SK-N-SH (cell line): ENCODE data around the gene TGFB1I1. TPM values are rescaled to one million over a fixed set of nuclear protein-coding genes. Genes with fewer than 3 reads are reported as not detected.

Experiments
- CTCF ChIA-PET: fragments of 300-600, 350-600 bp; formaldehyde crosslinking; extraction: SDS; loops from one replicate; lab custom pipeline; 2021; lab: Yijun Ruan, JAX
- POLR2A ChIA-PET: fragments of 350-600 bp; sonication (Branson Sonifier 250); formaldehyde crosslinking; extraction: SDS; loops from one replicate; lab custom pipeline; 2020; ENCODE audit warnings: antibody characterized with exemption, inconsistent platforms; lab: Yijun Ruan, JAX
- DNase-seq: peaks from one replicate; pipeline ENCODE4 v3.0.0; 2012
- H2AFZ ChIP-seq: fragments of 200-600 bp; sonication (generic); 2 replicates; pipeline ENCODE4 v1.8.1; 2016; ENCODE audit warnings: antibody characterized with exemption, mild to moderate bottlenecking, low read depth
- H3F3A ChIP-seq: fragments of 200-600 bp; sonication (generic); replicated peaks from 2 replicates; pipeline ENCODE3; 2016; ENCODE audit warnings: antibody characterized with exemption, mild to moderate bottlenecking; ENCODE audit not compliant: insufficient read depth
- H3K27ac ChIP-seq, 2 experiments: fragments of 200-500 bp in 1 of 2; fragments of 200-600 bp in 1 of 2; sonication (Bioruptor generic) in 1 of 2; sonication (generic), shearing (Covaris generic) in 1 of 2; 2 replicates each; pipeline versions ENCODE4 v1.5.1 to v1.6.1; 2014 to 2016; ENCODE audit warnings: low read depth in 2 of 2, inconsistent platforms in 1 of 2, low read length in 1 of 2, mild to moderate bottlenecking in 1 of 2, mixed read lengths in 1 of 2
- H3K27me3 ChIP-seq: fragments of 200-600 bp; sonication (generic), shearing (Covaris generic); 2 replicates; pipeline ENCODE4 v1.6.1; 2016; ENCODE audit warnings: mixed run types; ENCODE audit not compliant: insufficient read depth
- H3K36me3 ChIP-seq, 2 experiments: fragments of 200-500 bp in 1 of 2; fragments of 200-600 bp in 1 of 2; sonication (Bioruptor generic) in 1 of 2; sonication (generic) in 1 of 2; replicated peaks in 1 of 2; 2 replicates each; pipeline versions ENCODE3 to v1.5.1; 2014 to 2016; ENCODE audit warnings: low read length in 1 of 2, mild to moderate bottlenecking in 1 of 2; ENCODE audit not compliant: insufficient read depth in 2 of 2, control insufficient read depth in 1 of 2
- H3K4me1 ChIP-seq, 2 experiments: fragments of 200-500 bp in 1 of 2; fragments of 200-600 bp in 1 of 2; sonication (Bioruptor generic) in 1 of 2; sonication (generic), shearing (Covaris generic) in 1 of 2; 2 replicates each; pipeline versions ENCODE4 v1.5.1 to v1.6.1; 2014 to 2016; ENCODE audit warnings: low read depth in 1 of 2, low read length in 1 of 2, mixed run types in 1 of 2; ENCODE audit not compliant: insufficient read depth in 2 of 2, control insufficient read depth in 1 of 2
- H3K4me2 ChIP-seq: fragments of 200-600 bp; sonication (generic), shearing (Covaris generic); 2 replicates; pipeline ENCODE4 v1.6.1; 2017; ENCODE audit warnings: mixed run types
- H3K4me3 ChIP-seq, 2 experiments: fragments of 200-500 bp in 1 of 2; fragments of 200-600 bp in 1 of 2; sonication (Bioruptor generic) in 1 of 2; sonication (generic), shearing (Covaris generic) in 1 of 2; 2 replicates each; pipeline versions ENCODE4 v1.5.1 to v1.8.1; 2014 to 2016; ENCODE audit warnings: low read depth in 2 of 2, inconsistent platforms in 1 of 2, low read length in 1 of 2, mild to moderate bottlenecking in 1 of 2, mixed read lengths in 1 of 2, moderate library complexity in 1 of 2
- H3K79me2 ChIP-seq: fragments of 200-600 bp; sonication (generic); 2 replicates; pipeline ENCODE4 v1.8.1; 2017; ENCODE audit warnings: mild to moderate bottlenecking; ENCODE audit not compliant: insufficient read depth
- H3K9ac ChIP-seq: fragments of 200-600 bp; sonication (generic); 2 replicates; pipeline ENCODE4 v1.6.1; 2017; ENCODE audit warnings: mixed run types
- H3K9me2 ChIP-seq: fragments of 200-600 bp; sonication (generic); 2 replicates; pipeline ENCODE4 v1.6.1; 2017; ENCODE audit warnings: mixed run types
- H3K9me3 ChIP-seq: fragments of 200-600 bp; sonication (generic); 2 replicates; pipeline ENCODE4 v1.6.1; 2017; ENCODE audit warnings: mixed run types, mild to moderate bottlenecking, moderate library complexity
- H4K20me1 ChIP-seq: fragments of 200-600 bp; sonication (generic); 2 replicates; pipeline ENCODE4 v1.6.1; 2017; ENCODE audit warnings: mild to moderate bottlenecking, mixed run types; ENCODE audit not compliant: insufficient read depth
- CHD2 ChIP-seq: fragments of 150-350 bp; IDR thresholded peaks from 2 replicates; pipeline ENCODE4 v1.6.1; 2018; ENCODE audit warnings: low read length; ENCODE audit not compliant: partially characterized antibody
- CTCF ChIP-seq: fragments of 200-600 bp; sonication (generic); IDR thresholded peaks from 2 replicates; pipeline ENCODE4 v1.6.1; 2017; ENCODE audit warnings: antibody characterized with exemption, mild to moderate bottlenecking, moderate library complexity
- ELF1 ChIP-seq: IDR thresholded peaks from 2 replicates; pipeline ENCODE4 v1.4.0; 2012
- FOSL2 ChIP-seq: IDR thresholded peaks from 2 replicates; pipeline ENCODE4 v1.4.0; 2012; ENCODE audit warnings: low read depth, mild to moderate bottlenecking, moderate library complexity, borderline replicate concordance
- FOXJ3 ChIP-seq: sonication (generic); formaldehyde crosslinking; IDR thresholded peaks from 2 replicates; pipeline ENCODE4 v1.5.1; 2020; ENCODE audit warnings: mild to moderate bottlenecking, missing genetic modification reagents
- FOXM1 ChIP-seq: IDR thresholded peaks from 2 replicates; pipeline ENCODE4 v1.4.0; 2012; ENCODE audit warnings: low read depth, mild to moderate bottlenecking
- MAX ChIP-seq: IDR thresholded peaks from 2 replicates; pipeline ENCODE4 v1.4.0; 2012; ENCODE audit warnings: low read depth
- MEF2A ChIP-seq: IDR thresholded peaks from 2 replicates; pipeline ENCODE4 v1.4.0; 2012; ENCODE audit warnings: low read depth, borderline replicate concordance
- PBX3 ChIP-seq: IDR thresholded peaks from 2 replicates; pipeline ENCODE4; 2012
- POLR2AphosphoS5 ChIP-seq: IDR thresholded peaks from 2 replicates; pipeline ENCODE4 v1.6.1; 2012; ENCODE audit warnings: low read depth, low read length
- RAD21 ChIP-seq: IDR thresholded peaks from 2 replicates; pipeline ENCODE4 v1.6.1; 2012; ENCODE audit warnings: mild to moderate bottlenecking, low read length
- RCOR1 ChIP-seq: fragments of 150-350 bp; IDR thresholded peaks from 2 replicates; pipeline ENCODE4 v1.6.1; 2017; ENCODE audit warnings: antibody characterized with exemption, low read length
- REST ChIP-seq: IDR thresholded peaks from 2 replicates; pipeline ENCODE4 v1.6.1; 2012; ENCODE audit warnings: mild to moderate bottlenecking, low read depth, low read length, moderate library complexity
- SIN3A ChIP-seq: IDR thresholded peaks from 2 replicates; pipeline ENCODE4 v1.6.1; 2012; ENCODE audit warnings: low read depth, mild to moderate bottlenecking, low read length, moderate library complexity, borderline replicate concordance
- SMC3 ChIP-seq: IDR thresholded peaks from 2 replicates; pipeline ENCODE4 v1.6.1; 2012; ENCODE audit warnings: low read depth, low read length, improper control_type of control experiment
- TAF1 ChIP-seq: IDR thresholded peaks from 2 replicates; pipeline ENCODE4 v1.6.1; 2012; ENCODE audit warnings: low read depth, mild to moderate bottlenecking, low read length, moderate library complexity, borderline replicate concordance
- TEAD4 ChIP-seq: IDR thresholded peaks from 2 replicates; pipeline ENCODE4 v1.4.0; 2012; ENCODE audit warnings: mild to moderate bottlenecking, borderline replicate concordance; ENCODE audit not compliant: insufficient read depth
- USF2 ChIP-seq: fragments of 150-350 bp; IDR thresholded peaks from 2 replicates; pipeline ENCODE4 v1.6.1; 2017; ENCODE audit warnings: antibody characterized with exemption, low read length, low read depth, borderline replicate concordance
- YY1 ChIP-seq: IDR thresholded peaks from 2 replicates; pipeline ENCODE4 v1.4.0; 2012; ENCODE audit warnings: low read depth, mild to moderate bottlenecking
- ZBTB33 ChIP-seq: IDR thresholded peaks from 2 replicates; pipeline ENCODE4 v1.4.0; 2012; ENCODE audit warnings: low read depth, borderline replicate concordance
- WGBS: methylation state at CpG from one replicate; pipeline ENCODE4 v1.1.6; 2017; ENCODE audit warnings: low lambda C conversion rate; 5-methylcytosine and 5-hydroxymethylcytosine counted together
- polyA plus RNA-seq, 3 experiments: library from polyadenylated mRNA; depleted of rRNA; stranded (reverse); fragments of >200 nt; gene quantifications; 2 replicates each; pipeline ENCODE4 v1.2.3, GENCODE V29; 2012

Gene TGFB1I1
- 29.7 and 30.4 TPM in 2 replicates for polyA plus RNA-seq (2012; rRNA removed)
- polyA plus RNA-seq (2012; cell fraction: cytosol; rRNA removed), result 15.3 and 29.1 TPM in 2 replicates
- polyA plus RNA-seq (2012; cell fraction: nucleus; rRNA removed), result 90.7 and 142 TPM in 2 replicates

GRCh38 chr16:31471875-31472708 is at the start of gene TGFB1I1:
TSS of gene TGFB1I1 (plus strand) at chr16:31472152. CDS start at chr16:31472189, 37 bp downstream.
- H3K36me3 ChIP-seq, result peaks cover 23 to 24% of the 10 kb centered on the region in 2 experiments
- under 1% methylated on average over 27 of the region's 63 CpGs for WGBS
- no peaks in the 10 kb centered on the region for H3K9me3 ChIP-seq
- H3K27ac ChIP-seq, result peak within 1 kb of the TSS; percentile 74 to 94
- peak within 1 kb of the TSS; percentile 86 for H2AFZ ChIP-seq
- no peaks in the 10 kb centered on the region for H3K27me3 ChIP-seq
- peaks cover 45% of the 10 kb centered on the region for H3K79me2 ChIP-seq
- peaks cover 0 to 12% of the 10 kb centered on the region in 2 experiments; a peak in 1 of 4 replicates for H3K4me1 ChIP-seq
- peaks cover 34% of the 10 kb centered on the region for H3F3A ChIP-seq
- peak within 1 kb of the TSS; percentile 75 for H3K4me2 ChIP-seq
- H3K9me2 ChIP-seq, result no peaks in the 10 kb centered on the region
- H3K9ac ChIP-seq, result peak within 1 kb of the TSS; percentile 97
- ChIA-PET CTCF (interaction anchor here (0.6 to 5.7 kb wide), 6 partner anchors 10 to 239 kb away, joined by 3 to 68 read pairs (median 4); partner anchors contain the start of genes ARMC5 and ZNF843), POLR2A (interaction anchor here (1.0 to 1.3 kb wide), 6 partner anchors 11 to 354 kb away, joined by 3 to 12 read pairs (median 5); partner anchors contain the start of genes ARMC5, KAT8 and RUSF1)
- H3K4me3 ChIP-seq, result peak within 1 kb of the TSS; percentile 54 to 81
- peak; percentile 89 for DNase-seq
- H4K20me1 ChIP-seq, result peaks cover 20% of the 10 kb centered on the region
- TF ChIP-seq ELF1, result no peak; the same call in 1 of the 2 replicates
- TF ChIP-seq MEF2A, result no peak
- no peak for TF ChIP-seq CHD2
- TF ChIP-seq USF2, result no peak
- TF ChIP-seq REST, result no peak
- no peak for TF ChIP-seq FOSL2
- TF ChIP-seq PBX3, result no peak
- no peak for TF ChIP-seq SIN3A
- no peak for TF ChIP-seq RAD21
- TF ChIP-seq YY1, result peak; percentile 54; the same call in 1 of the 2 replicates
- no peak for TF ChIP-seq ZBTB33
- TF ChIP-seq TEAD4, result no peak
- TF ChIP-seq SMC3, result no peak
- TF ChIP-seq POLR2AphosphoS5, result peak; percentile 78
- no peak for TF ChIP-seq MAX
- no peak for TF ChIP-seq CTCF
- TF ChIP-seq RCOR1, result no peak
- TF ChIP-seq FOXM1, result no peak
- TF ChIP-seq FOXJ3, result no peak
- TF ChIP-seq TAF1, result no peak
